ENCODE measurements around the gene NFIB. TPM values are rescaled to one million over a fixed set of nuclear protein-coding genes. Genes with fewer than 3 reads are reported as not detected.

The NFIB gene
- total RNA-seq, 1 donor from 2014 or later = 9.4 TPM

DNA sequence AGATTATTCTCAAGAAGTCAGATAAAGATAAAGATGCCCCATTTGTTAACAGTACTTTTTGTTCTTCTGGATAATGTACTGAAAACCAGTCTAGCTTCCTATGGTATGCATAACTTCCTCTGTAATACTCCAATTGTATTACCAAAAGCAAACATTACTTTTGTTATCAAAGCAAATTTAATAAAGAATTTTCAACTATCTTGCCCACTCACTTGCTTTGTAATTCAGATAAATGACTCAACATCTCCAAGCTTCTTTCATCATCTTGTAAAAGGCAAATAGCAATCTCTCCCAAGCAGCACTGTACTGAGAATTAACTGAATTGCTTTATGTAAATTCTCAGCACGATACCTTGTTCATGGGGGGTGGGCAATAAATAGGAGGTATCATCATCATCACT, 98.3 kb downstream of the NFIB start:
- Mint-ChIP-seq H3K4me1 (ENCODE audit: low read depth, unreplicated experiment) (peaks cover 15% of the 10 kb centered on the region), H3K9me3 (ENCODE audit: unreplicated experiment) (no peaks in the 10 kb centered on the region), H3K27ac (ENCODE audit: unreplicated experiment) (no peak overlapping the region), H3K4me3 (ENCODE audit: unreplicated experiment) (no peak overlapping the region), H3K36me3 (ENCODE audit: low read depth, unreplicated experiment) (no peaks in the 10 kb centered on the region), H3K27me3 (ENCODE audit: low read depth, unreplicated experiment) (no peaks in the 10 kb centered on the region)
- no peak overlapping the region for H3K9ac ChIP-seq (ENCODE audit: low read length)
- H3K4me1 ChIP-seq (ENCODE audit: insufficient read depth, low read length) = peaks cover 26% of the 10 kb centered on the region
- peak; percentile 56 for DNase-seq (ENCODE audit: low read depth)
- FAIRE-seq = no peak
- no peaks in the 10 kb centered on the region for H3K9me3 ChIP-seq (ENCODE audit: insufficient read depth, low read depth, low read length)
- H4K20me1 ChIP-seq (ENCODE audit: insufficient read depth, low read length) = peaks cover 2% of the 10 kb centered on the region
- TF ChIP-seq EZH2 (IDR thresholded peaks at IDR 0.05; ENCODE audit: insufficient read depth, low read length) (no peak), CTCF (IDR thresholded peaks at IDR 0.05; ENCODE audit: insufficient read depth, low read depth, low read length) (no peak)
- H3K4me3 ChIP-seq (ENCODE audit: insufficient read depth, low read depth, low read length) = no peak overlapping the region
- no peaks in the 10 kb centered on the region for H3K27me3 ChIP-seq (ENCODE audit: insufficient read depth, low read length)
- H3K79me2 ChIP-seq (ENCODE audit: insufficient read depth, low read length) = peaks cover 72% of the 10 kb centered on the region
- peak overlapping the region; percentile 23 for H3K4me2 ChIP-seq (ENCODE audit: low read length)
- H3K36me3 ChIP-seq (ENCODE audit: insufficient read depth, low read length) = no peaks in the 10 kb centered on the region
- H3K27ac ChIP-seq (ENCODE audit: low read depth, low read length) = peak overlapping the region; percentile 22
- H2AFZ ChIP-seq (ENCODE audit: low read depth, low read length) = no peak overlapping the region

DNA sequence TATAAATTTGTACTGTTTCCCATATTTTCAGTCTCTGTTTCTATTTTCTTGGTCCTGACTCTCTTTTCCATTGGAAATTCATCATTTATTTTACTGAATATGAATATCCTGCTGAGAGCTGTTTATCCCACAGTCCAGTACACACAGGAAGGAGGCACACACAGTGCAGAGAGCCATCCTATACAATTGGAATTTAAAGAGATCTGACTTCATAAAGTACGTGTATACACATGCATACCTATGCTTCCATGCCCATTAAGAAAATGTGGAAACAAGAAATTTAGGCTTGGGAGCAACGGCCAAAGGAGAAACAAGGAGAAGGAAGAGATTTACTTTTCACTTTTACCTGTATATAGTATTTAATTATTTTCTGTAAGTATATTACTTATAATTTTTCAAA, 99.2 kb downstream of the NFIB start:
- Histone ChIP-seq H3K79me2 (ENCODE audit: insufficient read depth, low read length) (peaks cover 75% of the 10 kb centered on the region), H2AFZ (ENCODE audit: low read depth, low read length) (no peak overlapping the region), H3K9ac (ENCODE audit: low read length) (no peak overlapping the region), H3K4me1 (ENCODE audit: insufficient read depth, low read length) (peaks cover 21% of the 10 kb centered on the region), H3K4me2 (ENCODE audit: low read length) (no peak overlapping the region), H3K36me3 (ENCODE audit: insufficient read depth, low read length) (no peaks in the 10 kb centered on the region), H4K20me1 (ENCODE audit: insufficient read depth, low read length) (no peaks in the 10 kb centered on the region), H3K27ac (ENCODE audit: low read depth, low read length) (no peak overlapping the region), H3K27me3 (ENCODE audit: insufficient read depth, low read length) (no peaks in the 10 kb centered on the region), H3K9me3 (ENCODE audit: insufficient read depth, low read depth, low read length) (no peaks in the 10 kb centered on the region), H3K4me3 (ENCODE audit: insufficient read depth, low read depth, low read length) (no peak overlapping the region)
- FAIRE-seq = no peak
- no peak for DNase-seq (ENCODE audit: low read depth)
- H3K9me3 Mint-ChIP-seq (ENCODE audit: unreplicated experiment) = no peaks in the 10 kb centered on the region
- peaks cover 7% of the 10 kb centered on the region for H3K4me1 Mint-ChIP-seq (ENCODE audit: low read depth, unreplicated experiment)
- TF ChIP-seq CTCF (IDR thresholded peaks at IDR 0.05; ENCODE audit: insufficient read depth, low read depth, low read length) = no peak
- no peaks in the 10 kb centered on the region for H3K27me3 Mint-ChIP-seq (ENCODE audit: low read depth, unreplicated experiment)
- no peak overlapping the region for H3K4me3 Mint-ChIP-seq (ENCODE audit: unreplicated experiment)
- no peaks in the 10 kb centered on the region for H3K36me3 Mint-ChIP-seq (ENCODE audit: low read depth, unreplicated experiment)
- no peak overlapping the region for H3K27ac Mint-ChIP-seq (ENCODE audit: unreplicated experiment)

- H3K79me2 ChIP-seq (ENCODE audit: insufficient read depth, low read length) = peaks cover 80% of the 10 kb centered on the region
- no peaks in the 10 kb centered on the region for H3K9me3 Mint-ChIP-seq (ENCODE audit: unreplicated experiment)
- FAIRE-seq (no peak), DNase-seq (ENCODE audit: low read depth) (no peak)
- H3K27ac ChIP-seq (ENCODE audit: low read depth, low read length) = no peak overlapping the region
- H3K36me3 Mint-ChIP-seq (ENCODE audit: low read depth, unreplicated experiment) = no peaks in the 10 kb centered on the region
- no peaks in the 10 kb centered on the region for H3K27me3 Mint-ChIP-seq (ENCODE audit: low read depth, unreplicated experiment)
- no peak overlapping the region for H2AFZ ChIP-seq (ENCODE audit: low read depth, low read length)
- H3K4me1 Mint-ChIP-seq (ENCODE audit: low read depth, unreplicated experiment) = peaks cover 9% of the 10 kb centered on the region
- H3K4me1 ChIP-seq (ENCODE audit: insufficient read depth, low read length) = peaks cover 24% of the 10 kb centered on the region
- no peaks in the 10 kb centered on the region for H3K36me3 ChIP-seq (ENCODE audit: insufficient read depth, low read length)
- no peaks in the 10 kb centered on the region for H3K9me3 ChIP-seq (ENCODE audit: insufficient read depth, low read depth, low read length)
- H3K4me2 ChIP-seq (ENCODE audit: low read length) = no peak overlapping the region
- no peak overlapping the region for H3K4me3 ChIP-seq (ENCODE audit: insufficient read depth, low read depth, low read length)
- H4K20me1 ChIP-seq (ENCODE audit: insufficient read depth, low read length) = no peaks in the 10 kb centered on the region
- H3K4me3 Mint-ChIP-seq (ENCODE audit: unreplicated experiment) = no peak overlapping the region
- no peak overlapping the region for H3K27ac Mint-ChIP-seq (ENCODE audit: unreplicated experiment)
- H3K9ac ChIP-seq (ENCODE audit: low read length) = no peak overlapping the region
- TF ChIP-seq CTCF (IDR thresholded peaks at IDR 0.05; ENCODE audit: insufficient read depth, low read depth, low read length) = no peak
- TF ChIP-seq EZH2 (IDR thresholded peaks at IDR 0.05; ENCODE audit: insufficient read depth, low read length) = no peak
- no peaks in the 10 kb centered on the region for H3K27me3 ChIP-seq (ENCODE audit: insufficient read depth, low read length)
Observed at GRCh38 chr9:14214065-14214684, 99.8 kb downstream of the NFIB start.
